Mucosa of gallbladder (tissue), 1 donor: ENCODE data around the gene SMLR1. TPM values are rescaled to one million over a fixed set of nuclear protein-coding genes. Genes with fewer than 3 reads are reported as not detected.
A peak's percentile ranks its signal among the peaks of the same experiment; 100 is the strongest.
"Not testable (repeated sequence)": the region's sequence is repeated elsewhere in the genome, so short reads cannot be mapped to it uniquely, and the experiment has no call there.

Experiments used
- DNase-seq: peaks from one replicate; pipeline ENCODE4 v3.0.0-alpha.2; 2020; ENCODE audit warnings: low spot score
- total RNA-seq: library from RNA; stranded (reverse); gene quantifications from one replicate; pipeline ENCODE4 v1.2.1, GENCODE V29; 2021
- donor health status: DM: no; HTN: no; CAD: no.

SMLR1 gene
- 2.8 TPM for total RNA-seq

DNA sequence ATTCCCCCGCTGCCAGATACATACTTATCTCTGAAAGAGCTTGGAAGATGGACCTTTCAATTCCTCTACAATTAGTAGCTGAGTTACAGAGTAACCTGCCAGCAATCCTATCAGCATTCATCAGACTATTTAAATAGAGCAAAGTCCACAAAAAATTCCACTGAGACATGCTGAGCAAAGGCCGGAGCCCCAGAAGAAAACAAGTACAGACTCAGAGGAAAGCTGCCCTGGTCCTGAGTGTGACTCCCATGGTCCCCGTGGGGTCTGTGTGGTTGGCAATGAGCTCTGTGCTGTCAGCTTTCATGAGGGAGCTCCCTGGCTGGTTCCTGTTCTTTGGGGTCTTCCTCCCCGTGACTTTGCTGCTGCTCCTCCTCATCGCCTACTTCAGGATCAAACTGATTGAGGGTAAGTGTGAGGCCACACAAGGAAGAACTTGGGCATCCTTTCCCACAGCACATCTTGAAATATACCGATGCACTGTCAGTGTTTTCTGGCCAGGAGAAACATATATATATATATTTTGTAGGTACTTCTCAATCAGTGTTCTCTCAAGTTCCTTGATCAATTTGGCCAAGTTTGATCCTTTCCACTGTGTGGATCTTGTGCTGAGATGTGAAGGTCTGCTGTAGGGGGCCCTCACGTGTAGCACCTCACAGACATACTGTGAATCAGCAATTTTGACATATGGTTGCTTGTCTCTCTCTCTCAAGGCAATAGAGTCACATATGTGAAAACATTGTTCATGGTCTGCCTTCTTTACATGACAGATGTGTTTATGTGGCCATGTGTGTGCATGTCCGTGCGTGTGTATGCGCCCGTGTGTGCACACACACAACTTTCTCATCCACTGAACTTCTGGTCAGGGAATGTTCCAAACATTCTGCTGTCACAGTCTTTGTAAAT is at the start of gene SMLR1:
TSS of gene SMLR1 (plus strand) at position 160 of the 903 bp plus-strand sequence. CDS start at position 168, 8 bp downstream.
- peak; percentile 23 for DNase-seq

DNA sequence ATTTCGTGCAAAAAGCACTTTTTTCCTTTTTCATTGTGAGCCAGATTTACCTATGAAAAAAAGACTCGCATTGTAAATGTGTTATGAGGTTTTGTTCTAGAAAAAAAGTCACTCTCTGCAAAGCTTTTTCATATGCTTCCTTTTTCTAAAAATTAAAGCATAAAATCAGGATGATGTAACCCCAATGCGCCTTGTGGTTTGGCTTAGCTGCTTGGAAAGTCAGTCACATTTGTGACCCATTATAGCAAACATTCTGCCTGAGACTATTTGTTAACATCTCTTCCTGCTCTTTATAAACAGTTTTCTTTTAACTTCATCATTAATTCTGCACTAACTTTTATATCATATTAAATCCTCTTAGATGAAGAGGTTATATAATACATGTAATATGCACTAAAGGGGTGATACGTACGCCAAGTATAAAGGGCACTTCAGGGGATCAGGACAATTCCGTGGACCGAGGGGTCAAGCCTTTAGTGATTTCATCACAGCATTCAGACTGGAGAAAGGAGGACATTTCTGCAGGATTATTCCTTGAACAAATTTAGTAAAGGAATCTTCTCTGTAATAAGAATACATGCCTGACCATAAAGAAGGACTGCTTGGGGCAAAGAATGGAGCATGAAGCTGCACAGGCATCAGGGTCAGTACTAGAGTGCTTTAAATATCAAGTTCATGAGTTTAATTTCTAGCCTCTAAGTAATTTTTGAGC is 48.1 kb upstream of the SMLR1 start:
- DNase-seq: peak; percentile 20

DNA sequence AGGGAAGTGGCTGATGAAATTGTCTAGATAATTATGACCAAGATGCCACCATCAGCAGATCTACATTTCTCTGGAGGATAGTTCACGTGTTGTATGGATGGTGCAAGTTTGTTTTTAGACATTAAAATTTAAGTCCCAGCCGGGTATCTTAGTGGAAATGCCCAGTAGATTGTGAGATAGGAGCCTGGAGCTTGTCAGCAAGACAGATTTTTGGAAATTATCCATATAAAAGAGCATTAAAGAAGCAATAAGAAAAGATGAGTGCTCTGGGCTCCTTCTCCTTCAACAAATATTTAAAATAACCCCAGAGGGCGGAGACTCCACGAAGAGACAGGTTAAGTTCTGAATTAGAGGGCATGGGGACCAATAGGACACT is 47.6 kb upstream of the SMLR1 start:
- no peak for DNase-seq

DNA sequence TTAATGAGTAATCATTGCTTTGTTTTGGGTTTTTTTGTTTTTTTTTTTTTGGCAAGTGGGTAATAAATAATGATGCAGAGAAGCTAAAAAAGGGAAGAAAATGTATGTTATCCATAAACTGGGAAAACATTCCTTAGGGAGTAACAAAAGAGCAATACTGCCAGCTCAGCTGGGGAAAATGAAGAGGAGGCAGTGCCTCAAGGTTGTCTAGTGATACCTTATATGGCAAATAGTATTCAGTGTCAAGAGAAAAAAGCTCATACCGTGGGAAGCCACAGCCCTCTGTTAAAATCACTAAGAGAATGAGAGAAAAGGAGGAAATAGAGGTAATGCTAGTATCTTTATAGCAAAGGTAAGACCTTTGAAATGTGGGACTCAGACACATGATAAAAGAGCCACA is 47.1 kb upstream of the SMLR1 start:
- DNase-seq: no peak

DNA sequence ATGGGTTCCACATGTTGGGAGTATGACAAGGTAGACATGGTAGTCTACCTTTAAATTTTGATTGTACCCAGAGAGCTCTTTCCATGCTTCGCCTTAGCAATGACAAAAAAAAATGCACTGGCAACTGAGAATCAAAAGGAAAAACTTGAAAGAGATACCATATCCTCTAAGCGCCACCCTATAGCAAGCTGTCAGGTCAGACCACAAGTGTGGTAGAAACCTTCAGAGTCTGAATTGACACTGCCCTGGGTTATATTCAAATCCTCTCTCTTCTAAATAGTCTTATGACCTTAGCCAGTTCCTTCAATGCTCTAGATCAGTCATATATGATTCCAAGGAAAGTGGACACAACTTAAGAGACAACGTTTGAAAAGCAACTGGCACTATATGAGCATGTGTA is 45.6 kb upstream of the SMLR1 start:
- DNase-seq: no peak

DNA sequence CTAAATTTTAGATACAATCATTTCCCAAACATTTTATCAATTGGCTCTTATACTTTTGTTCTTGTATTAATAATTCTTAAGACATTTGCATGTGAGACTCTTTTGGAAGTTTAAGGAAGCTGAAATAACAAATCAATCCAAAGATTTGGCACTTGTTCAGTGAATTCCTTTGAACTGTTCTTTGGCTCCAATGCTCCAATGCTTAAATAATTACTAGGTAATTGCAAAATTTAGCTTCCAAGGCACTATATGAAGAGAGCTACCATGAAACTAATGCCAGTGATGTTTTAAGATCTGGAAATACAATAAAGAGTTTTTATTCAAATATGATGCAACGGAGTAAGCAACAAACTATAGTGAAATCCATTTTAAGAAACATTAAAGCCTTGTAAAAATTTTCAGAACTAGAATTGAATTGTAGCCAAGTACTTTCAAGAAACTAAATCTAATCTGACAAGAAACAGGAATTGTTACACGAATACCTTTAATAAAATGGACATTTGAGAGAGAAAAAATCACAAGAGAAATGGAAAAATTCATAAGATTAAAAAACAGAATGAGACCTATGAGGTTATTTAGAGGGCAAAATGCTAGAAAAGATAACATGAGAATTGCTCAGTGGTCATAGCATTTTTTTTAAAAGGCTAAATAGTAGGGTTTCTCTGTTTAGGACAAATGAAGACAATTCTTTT is 43.6 kb upstream of the SMLR1 start:
- DNase-seq: no peak

DNA sequence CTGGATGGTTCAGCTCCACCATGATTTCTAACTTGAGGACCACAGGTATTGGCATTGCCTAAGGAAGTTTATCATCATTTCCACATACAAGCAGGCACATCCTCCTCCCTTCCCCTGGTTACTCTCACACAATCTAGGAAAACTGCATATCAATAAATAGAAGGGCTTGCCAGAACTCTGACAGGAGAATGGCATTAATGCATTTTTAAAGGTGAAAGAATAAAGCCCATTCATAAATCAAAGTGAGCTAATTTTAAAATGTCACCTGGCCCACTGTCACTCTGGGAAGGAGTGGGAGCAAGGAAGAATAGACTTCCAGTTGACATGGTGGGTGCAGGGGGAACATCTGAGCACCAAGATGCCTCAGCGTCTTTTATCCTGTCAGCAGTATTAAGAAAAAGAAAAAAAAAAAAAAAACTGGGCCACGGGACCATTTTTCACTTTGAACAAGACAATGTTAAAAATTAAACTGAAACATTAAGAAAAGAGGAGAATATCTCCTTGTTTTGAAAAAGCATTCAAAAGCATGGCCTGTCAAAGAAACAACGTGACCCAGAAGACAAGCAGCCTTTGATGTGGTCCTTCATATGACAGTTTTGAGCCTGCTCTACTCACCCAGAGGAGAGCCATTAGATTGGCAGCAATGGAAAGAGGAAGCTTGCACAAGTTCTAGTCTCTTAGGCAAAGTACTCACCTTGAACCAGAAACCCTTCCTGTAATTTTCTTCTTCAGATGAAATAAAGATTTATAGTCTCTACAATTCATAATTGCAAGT is 39.3 kb upstream of the SMLR1 start:
- no peak for DNase-seq

DNA sequence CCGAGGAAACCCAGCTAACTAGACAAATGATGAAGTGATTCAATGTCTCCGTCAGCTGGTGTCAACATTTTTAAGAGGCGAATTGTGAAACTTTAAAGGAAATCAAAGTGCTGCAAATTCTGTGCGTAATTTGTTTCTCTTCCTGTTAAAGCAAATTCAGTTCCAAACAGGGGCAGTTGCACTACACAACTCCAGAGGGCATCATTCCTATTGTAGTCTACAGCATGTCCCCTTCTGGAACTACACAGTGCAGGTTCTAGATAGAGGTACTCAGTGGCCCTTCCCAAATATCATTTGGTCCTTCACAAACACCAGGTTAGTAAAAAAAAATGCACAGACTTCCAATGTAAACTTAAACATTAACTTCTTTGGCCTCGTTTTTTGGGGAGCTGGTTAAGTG is 38.3 kb upstream of the SMLR1 start:
- no peak for DNase-seq

DNA sequence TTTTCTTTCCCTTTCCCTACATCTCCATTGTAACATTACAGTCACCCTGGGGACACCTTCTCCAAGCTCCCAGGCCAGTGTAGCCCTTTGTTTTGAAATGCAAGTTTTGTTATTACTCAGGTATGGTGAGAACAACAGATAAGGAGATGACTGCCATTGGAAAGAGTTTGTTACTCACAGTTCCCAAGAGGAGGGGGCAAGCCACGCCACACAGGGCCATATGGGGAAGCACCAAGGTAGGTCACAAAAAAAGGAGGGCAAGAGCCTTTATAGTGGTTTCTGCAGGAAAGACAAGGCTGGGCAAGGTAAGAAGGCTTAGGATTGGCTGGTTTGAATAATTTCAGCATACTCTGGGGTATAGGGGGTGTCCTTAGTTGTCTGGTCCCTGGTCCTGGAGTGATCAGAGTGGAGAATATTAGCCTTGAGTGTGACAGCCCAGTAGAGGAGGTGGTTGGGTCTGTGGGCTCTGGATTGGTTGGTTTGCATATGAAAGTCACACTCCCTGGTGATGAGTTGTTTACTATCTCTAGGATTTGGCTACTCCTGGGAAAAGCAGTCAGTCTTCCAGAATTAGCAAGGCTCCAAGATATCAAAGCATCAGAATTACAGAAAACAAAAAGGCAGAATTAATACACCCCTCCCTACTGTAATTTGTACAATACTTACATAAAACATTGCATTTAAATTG is 33.1 kb upstream of the SMLR1 start:
- no peak for DNase-seq

DNA sequence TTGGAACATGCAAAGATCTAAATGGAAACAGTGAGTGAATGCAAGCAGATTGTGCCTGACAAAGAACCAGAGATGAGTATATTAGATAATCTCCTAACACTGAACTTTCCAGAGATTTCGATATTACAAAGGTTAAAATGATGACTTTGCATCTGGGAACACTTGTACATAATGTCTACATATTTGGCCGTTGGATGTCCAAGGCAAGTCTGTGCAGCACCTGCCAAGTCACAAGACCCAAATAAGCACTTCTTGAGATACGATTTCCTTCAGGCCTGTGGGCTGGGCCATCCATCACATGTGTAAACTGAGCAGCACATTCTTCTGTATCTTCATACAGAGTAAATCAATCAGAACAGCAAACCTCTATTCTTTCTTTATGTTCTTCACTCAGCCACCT is 32.5 kb upstream of the SMLR1 start:
- no peak for DNase-seq

DNA sequence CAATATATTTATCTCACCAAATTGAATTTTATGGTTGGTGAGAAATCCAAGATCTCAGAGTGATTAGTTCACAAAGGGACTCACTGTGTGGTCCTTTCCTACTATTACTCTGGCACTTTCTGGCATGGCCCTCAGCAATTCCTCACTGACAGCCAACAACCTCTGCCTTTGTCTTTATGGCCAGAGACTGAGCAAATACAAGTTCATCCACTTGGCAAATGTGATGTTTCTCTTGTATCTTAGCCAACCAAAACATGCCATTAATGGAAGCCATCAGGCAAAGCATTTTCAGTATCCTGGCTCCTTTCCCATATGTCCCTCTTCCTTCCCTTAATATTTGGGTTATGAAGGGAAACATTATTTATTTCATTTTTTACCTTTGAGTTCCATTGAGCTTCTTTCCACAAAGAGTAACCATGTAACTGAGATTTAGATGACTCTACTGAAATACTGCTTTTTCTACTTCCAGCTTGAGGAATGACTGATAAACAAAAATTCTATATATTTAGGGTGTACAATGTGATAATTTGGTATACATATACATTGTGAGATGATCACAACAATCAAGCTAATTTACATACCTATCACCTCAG is 30.8 kb upstream of the SMLR1 start:
- no peak for DNase-seq

DNA sequence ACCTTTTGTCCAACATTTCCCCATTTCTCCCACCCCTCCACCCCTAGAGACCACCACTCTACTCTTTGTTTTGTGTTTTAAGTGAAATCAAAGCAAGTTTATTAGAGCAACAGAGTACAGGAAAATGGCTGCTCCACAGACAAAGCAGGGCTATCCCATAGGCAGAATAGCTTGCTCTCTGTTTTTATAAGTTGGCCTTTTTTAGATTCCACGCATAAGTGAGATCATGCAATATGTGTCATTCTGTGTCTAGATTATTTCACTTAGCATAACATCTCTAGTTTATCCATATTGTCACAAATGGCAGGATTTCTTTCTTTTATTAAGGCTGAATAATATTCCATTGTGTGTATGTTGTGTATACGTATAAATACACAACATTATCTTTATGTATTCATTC is 30.1 kb upstream of the SMLR1 start:
- DNase-seq: no peak

DNA sequence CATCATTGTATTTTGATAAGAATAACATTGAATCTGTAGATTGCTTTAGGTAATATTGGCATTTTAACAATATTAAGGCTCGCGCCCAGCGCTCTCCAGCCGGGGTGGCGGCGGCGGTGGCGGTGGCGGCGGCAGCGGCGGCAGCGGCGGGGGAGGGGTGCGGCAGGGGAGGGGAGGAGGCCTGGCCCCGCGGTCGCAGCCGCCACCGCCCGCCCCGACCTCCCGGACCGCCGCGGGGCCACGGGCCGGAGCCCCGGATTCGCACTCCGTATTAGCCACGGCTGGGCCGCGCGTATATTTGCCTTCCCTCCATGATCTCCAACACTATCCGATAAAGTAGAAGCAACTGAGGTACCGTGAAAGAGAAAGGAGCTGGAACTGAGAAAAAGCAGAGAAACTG is 25.8 kb upstream of the SMLR1 start:
- not testable (repeated sequence) for DNase-seq

DNA sequence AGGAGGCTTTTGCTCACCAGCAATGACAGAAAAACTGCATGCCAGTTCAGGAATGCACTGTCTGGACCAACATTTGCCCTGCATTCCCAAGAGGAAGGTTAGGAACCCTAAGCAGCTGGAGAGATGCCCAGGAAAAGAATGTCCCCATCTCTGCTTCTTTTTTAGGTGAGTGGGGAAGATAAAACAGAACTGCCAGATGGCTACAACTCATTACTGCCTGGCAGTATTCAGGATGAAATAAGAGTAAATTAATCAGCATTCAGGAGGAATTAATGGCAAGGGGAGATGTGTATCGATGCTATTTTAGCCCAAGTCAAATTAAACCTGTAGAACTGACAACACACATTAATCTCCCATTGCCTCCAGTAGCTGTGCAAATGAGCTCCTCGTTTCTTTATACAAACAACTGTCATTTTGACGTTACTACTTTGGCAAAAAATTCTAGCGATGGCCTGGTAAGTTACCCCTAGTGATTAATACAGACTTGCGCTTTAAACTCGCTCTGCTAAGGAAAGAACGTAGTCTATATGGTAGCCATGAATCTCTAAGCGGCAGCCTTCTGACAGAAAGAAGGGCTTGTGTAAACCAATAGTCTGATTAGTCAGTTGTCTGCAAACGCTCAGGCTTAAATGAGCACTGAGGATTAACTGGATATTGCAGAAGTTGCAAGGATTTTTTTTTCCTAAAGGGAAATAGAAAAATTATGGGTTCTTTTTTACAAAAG is 16.7 kb upstream of the SMLR1 start:
- DNase-seq: no peak

DNA sequence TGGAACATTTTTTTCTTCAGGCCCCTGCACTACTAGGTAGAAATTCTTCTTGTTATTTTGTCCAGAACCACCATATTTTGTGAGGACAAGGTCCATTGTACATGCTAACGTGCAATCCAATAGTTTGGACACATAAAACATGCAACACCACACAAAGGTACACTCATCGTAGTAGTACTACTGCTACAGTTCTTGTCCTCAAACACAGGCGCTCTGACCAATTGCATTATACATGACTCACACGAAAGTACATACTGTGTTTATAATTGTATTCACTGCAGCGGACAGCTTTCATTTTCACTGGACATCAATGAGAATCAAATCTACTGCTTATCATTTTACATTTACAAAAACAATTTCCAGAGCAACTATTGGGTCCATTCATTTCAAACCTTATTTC is 15.3 kb upstream of the SMLR1 start:
- no peak for DNase-seq

DNA sequence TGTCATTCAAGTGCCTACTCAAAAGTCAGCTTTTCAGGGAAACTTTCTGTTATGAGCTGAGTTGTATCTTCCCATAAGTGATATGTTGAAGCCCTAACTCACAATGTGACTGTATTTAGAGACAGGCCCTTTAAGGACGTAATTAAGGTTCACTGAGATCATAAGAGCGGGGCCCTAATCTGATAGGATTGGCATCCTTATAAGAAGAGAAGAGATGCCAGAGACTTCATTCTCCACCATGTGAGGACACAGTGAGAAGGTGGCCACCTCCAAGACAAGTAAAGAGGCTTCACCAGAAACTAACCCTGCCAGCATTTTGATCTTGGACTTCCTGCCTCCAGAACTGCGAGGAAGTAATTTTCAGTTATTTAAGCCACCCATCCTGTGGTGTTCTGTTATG is 12.7 kb upstream of the SMLR1 start:
- DNase-seq: no peak

DNA sequence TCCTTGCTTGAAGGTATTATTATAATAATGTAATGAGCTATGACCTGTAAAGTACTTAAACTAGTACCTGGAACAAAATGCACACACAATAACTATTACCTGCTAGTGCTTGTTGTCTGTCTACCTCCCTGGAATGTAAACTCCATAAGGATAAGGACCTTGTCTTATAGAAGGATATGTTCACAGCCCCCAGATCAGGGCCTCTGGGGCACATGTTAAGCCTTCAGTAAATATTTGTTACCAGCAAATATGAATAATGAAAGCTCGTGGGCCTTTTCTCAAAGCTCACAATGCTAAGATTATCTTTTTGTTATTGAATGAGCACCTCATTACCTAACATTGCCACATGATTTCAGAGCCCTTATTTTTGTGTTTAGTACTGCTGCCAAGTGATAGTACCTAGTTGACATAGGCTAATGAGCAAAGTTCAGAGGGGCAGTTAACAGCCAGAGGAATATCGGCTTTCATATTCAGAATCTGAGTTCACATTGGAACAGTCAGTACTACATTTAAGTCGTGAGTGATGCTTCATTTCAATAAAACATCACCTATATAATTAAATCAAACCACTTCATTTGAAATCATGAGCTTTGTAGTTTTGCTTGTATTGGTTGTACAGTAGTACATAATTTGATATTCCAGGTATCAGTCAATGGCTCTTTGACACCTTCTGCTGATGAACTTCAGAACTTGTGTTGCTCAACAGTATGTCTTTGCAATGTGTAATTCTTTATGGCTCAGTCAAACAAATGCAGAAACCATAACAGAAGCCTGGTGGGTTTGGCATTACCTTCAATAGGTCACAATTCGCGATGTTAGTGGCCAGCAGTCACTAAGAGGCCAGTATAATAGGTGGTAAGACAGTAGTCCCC is 11.8 kb upstream of the SMLR1 start:
- no peak for DNase-seq

DNA sequence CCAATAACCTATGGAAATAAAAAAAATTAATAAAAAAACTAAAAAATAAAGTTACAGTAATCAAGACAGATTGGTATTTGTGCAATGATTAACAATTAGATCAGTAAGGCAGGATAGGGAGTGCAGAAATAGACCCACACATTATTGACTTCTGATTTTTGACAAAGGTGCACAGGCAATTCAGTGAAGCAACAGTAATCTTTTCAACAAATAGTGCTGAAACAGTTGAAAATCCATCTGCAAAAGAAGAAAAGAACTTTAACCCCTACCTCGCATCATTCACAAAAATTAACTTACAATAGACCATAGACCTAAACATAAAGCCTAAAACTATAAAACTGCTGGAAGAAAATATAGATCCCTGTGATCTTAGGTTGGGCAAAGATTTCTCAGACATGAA is 4.5 kb upstream of the SMLR1 start:
- no peak for DNase-seq
